GM18508 (cell line): ENCODE data around the gene RGS10.
"Not testable (repeated sequence)": the region's sequence is repeated elsewhere in the genome, so short reads cannot be mapped to it uniquely, and the experiment has no call there.

Source experiments
- ATAC-seq: cut with Tn5 transposase; IDR thresholded peaks from one replicate; pipeline ENCODE4 v1.9.1; 2021; ENCODE audit warnings: moderate number of reproducible peaks; ENCODE audit not compliant: insufficient read depth, unreplicated experiment

Gene RGS10

GRCh38 chr10:119478111-119478802, 64.3 kb downstream of the RGS10 start:
- ATAC-seq = peak; percentile 69

GRCh38 chr10:119477444-119477843, 65.1 kb downstream of the RGS10 start:
- no peak for ATAC-seq

- no peak for ATAC-seq
These were observed 67.9 kb downstream of the RGS10 start for GRCh38 chr10:119474606-119475005.

- no peak for ATAC-seq
These were observed 68.7 kb downstream of the RGS10 start for GRCh38 chr10:119473771-119474170.

GRCh38 chr10:119470920-119471702, 71.4 kb downstream of the RGS10 start:
- no peak for ATAC-seq

- ATAC-seq = no peak
These were observed 72.7 kb downstream of the RGS10 start for GRCh38 chr10:119469846-119470245.

GRCh38 chr10:119469325-119469707, 73.2 kb downstream of the RGS10 start:
- ATAC-seq = no peak

- ATAC-seq = no peak
These were observed 73.8 kb downstream of the RGS10 start for GRCh38 chr10:119468542-119469324.

- no peak for ATAC-seq
These were observed 75.9 kb downstream of the RGS10 start for GRCh38 chr10:119466655-119467054.

- ATAC-seq = no peak
These were observed 76.4 kb downstream of the RGS10 start for GRCh38 chr10:119466076-119466475.

GRCh38 chr10:119465085-119465484, 77.4 kb downstream of the RGS10 start:
- no peak for ATAC-seq

- not testable (repeated sequence) for ATAC-seq
These were observed 79.3 kb downstream of the RGS10 start for GRCh38 chr10:119463195-119463594.

- ATAC-seq = no peak
These were observed 79.7 kb downstream of the RGS10 start for GRCh38 chr10:119462773-119463172.

- no peak for ATAC-seq
These were observed 80.6 kb downstream of the RGS10 start for GRCh38 chr10:119461923-119462322.

GRCh38 chr10:119461380-119461779, 81.1 kb downstream of the RGS10 start:
- peak; percentile 68 for ATAC-seq

GRCh38 chr10:119460369-119461195, 81.9 kb downstream of the RGS10 start:
- ATAC-seq = no peak

- no peak for ATAC-seq
These were observed 82.7 kb downstream of the RGS10 start for GRCh38 chr10:119459681-119460340.

GRCh38 chr10:119457966-119458766, 84.4 kb downstream of the RGS10 start:
- ATAC-seq = no peak

- ATAC-seq = no peak
These were observed 86.1 kb downstream of the RGS10 start for GRCh38 chr10:119456435-119456810.
